NCI-H226 (cell line): ENCODE results near the gene RIN3.

Experiments used
- DNase-seq: peaks from one replicate; pipeline ENCODE4 v3.0.0-alpha.2; 2015

RIN3 gene

DNA sequence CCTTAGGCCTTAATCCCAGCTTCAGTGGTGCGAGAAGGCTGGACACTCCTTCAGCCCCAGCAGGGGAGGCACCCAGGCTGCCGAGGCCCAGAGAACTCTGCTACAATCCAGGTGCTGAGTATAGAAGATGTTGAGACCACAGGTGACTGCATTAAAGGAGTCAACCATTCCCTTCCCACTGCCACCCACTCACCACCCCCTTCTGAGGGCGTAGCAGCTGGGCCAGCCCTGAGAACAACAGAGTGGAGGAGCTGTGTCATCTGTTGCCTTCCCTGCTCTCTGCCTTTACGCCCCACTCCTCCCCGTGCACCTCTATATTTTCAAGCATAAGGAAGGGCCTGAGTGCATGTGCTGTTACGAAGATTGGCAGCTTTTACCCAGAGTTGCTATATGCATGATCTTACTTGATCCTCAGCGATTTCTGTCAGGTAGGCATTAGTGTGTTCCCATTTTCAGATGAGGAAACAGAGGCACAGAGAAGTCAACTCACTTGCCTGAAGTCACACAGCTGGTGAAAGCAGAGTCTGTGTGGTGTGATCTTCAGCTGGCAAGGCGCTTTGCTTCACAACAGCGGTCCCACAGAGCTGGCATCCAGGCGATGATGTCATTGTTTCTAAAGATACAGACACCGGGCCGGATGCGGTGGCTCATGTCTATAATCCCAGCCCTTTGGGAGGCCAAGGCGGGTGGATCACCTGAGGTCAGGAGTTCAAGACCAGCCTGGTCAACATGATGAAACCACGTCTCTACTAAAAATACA lies 46.7 kb downstream of the RIN3 start:
- DNase-seq: no peak

DNA sequence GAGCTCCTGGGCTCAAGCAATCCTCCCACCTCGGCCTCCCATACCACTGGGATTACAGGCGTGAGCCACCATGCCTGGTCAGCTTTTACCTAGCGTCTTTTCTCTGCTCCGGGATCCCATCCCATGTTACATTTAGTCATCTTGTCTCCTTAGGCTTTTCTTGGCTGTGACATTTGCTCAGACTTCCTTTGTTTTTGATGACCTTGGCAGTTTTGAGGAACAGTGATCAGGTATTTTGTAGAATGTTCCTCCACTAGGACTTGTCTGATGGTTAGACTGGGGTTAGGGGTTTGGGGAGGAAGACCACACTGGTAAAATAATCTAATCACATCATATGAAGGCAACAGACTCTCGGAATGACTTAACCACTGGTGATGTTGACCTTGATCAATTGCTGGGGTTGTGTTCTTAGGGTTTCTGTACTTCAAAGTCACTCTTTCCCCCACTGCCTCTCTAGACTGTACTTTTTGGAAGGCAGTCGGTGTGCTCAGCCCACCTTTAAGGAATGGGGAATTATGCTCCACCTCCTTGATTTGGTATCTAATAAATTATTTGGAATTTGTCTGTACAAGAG lies 48.4 kb downstream of the RIN3 start:
- DNase-seq: no peak

DNA sequence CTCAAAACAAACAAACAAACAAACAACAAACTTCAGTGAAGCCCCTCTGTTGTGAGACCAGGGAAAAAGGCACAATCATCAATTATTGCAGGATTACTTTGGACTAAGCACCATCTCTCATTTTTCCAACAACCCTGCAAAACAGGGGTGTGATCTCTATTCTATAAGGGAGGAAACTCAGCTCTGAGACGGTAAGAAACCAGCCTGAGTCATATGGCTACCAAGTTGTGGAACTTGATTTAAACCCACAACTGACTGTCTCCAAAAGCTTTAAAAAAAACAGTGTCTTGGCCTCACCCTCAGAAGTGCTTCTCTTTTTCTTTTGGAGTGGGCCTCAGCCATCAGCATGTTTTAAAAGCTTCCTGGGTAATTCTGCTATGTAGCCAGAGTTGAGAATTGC lies 49.8 kb downstream of the RIN3 start:
- no peak for DNase-seq

DNA sequence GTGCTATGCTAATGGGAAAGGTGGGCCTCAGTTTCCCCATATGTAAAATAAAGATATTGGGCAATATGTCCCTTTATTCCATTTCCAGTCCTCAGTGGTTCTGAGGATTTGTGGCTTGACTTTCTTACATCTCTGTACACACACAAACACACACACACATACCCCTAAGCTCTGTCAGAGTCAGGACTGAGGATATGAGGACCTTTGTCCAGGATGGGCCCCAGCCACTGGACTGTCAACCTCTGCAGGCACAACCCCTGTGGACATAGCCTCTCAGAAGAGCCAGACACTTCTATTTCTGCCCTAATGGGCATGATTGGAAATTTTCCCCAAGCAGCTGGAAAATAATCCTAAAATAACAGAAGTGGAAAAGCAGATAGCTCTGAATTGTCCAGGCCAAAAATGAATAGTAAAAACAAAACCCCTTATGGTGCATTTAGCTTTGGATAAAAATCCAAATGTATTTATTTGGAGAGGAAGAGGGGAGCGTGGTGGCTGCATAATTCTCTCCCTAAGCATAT lies 50.2 kb downstream of the RIN3 start:
- no peak for DNase-seq

GRCh38 chr14:92564344-92565039 lies 50.9 kb downstream of the RIN3 start:
- DNase-seq: no peak

DNA sequence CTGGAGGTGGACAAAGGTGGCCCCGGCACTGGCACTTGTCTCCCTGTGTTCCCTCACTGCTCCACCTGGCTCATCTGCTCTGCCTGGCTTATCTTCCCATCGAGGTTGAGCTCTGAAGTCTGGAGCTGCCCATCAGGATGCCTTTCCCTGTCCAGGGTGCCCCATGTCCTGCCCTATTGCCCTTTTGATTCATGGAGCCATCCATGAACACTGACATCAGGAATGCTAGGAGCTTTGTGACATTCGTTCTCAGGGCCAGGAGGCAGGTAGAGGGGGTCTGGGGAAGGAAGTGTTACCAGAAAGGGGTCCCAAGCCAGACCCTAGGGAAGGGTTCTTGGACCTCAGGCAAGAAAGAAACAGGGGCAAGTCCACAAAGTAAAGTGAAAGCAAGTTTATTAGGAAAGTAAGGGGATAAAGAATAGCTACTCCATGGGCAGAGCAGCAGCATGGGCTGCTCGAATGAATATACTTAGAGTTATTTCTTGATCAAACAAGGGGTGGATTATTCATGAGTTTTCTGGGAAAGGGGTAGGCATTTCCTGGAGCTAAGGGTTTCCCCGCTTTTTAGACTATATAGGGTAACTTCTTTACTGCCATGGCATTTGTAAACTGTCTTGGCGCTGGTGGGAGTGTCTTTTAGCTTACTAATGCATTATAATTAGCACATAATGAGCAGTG lies 51.6 kb downstream of the RIN3 start:
- no peak for DNase-seq

DNA sequence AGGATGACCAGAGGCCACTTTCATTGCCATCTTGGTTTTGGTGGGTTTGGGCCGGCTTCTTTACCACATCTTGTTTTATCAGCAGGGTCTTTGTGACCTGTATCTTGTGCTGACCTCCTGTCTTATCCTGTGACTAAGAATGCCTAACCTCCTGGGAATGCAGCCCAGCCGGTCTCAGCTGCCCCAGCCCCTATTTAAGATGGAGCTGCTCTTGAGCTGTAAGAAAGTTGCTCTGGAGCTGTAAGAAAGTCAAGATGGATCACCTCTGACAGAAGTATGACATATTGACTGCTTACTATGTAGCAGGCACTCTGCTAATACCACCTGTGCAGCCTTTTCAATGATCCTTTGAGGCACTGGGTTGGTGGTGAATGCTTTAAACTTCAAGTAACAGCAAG lies 52.1 kb downstream of the RIN3 start:
- no peak for DNase-seq

- no peak for DNase-seq
Measured at GRCh38 chr14:92567173-92567725, 53.7 kb downstream of the RIN3 start.

GRCh38 chr14:92568621-92569479 lies 55.3 kb downstream of the RIN3 start:
- peak; percentile 2 for DNase-seq

GRCh38 chr14:92570674-92571262 lies 57.2 kb downstream of the RIN3 start:
- no peak for DNase-seq

- no peak for DNase-seq
Measured at GRCh38 chr14:92572050-92572449, 58.5 kb downstream of the RIN3 start.

DNA sequence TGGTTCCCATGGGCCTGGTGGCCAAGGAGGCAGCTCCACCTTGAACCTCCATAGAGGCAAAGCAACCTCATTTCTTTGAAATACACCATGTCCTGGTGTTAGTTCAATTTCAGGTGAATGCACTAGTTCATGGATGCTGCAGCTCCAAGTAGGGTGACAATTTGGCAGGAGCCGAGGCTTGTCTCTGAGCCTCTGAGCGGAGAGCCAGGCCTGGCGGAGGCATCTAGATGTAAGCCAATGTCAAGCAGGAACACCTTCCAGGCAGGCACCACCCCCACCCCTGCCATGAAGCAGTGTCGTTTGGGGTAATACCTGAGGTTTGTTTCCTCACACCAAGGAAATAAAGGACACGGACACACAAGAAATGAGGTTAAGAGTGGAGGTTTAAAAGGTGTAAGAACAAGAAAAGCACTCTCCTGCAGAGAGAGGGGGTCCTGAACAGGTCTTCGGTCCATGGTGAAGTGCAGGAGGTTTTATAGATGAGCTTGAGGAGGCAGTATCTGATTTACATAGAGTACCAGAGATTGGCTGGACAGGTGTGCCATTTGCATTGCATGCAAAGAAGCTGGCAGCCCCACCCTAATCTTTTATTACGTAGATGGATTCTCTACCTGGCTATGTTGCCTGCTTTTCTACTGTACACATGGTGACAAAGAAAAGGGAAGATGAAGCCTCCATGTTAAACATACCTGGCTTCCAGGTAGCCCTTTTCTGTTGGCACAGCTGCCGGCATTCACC lies 60.3 kb downstream of the RIN3 start:
- DNase-seq: no peak

DNA sequence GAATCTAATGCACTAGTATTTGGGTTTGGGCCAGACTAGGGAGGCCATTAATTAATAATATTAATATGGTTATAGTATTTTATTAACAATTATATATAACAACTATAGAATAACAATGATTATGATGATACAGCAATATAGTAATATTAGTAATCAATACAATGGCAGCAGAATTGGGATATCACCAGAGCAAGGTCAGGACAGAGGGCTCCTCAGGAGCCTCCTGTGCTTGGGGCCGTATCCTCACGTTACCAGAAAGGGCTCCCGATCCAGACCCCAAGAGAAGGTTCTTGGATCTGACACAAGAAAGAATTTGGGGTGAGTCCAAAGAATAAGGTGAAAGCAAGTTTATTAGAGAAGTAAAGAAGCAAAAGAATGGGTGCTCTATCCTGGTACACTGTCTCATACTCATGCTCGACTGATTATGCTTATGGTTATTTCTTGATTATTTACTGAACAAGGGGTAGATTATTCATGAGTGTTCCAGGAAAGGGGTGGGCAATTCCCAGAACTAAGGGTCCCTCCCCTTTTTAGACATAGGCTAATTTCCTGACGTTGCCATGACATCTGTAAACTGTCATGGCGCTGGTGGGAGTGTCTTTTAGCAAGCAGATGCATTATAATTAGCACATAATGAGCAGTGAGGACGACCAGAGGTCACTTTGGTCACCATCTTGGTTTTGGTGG lies 61.6 kb downstream of the RIN3 start:
- DNase-seq: no peak

- DNase-seq: no peak
Measured at GRCh38 chr14:92575748-92576303, 62.2 kb downstream of the RIN3 start.

GRCh38 chr14:92577321-92577742 lies 63.8 kb downstream of the RIN3 start:
- no peak for DNase-seq

DNA sequence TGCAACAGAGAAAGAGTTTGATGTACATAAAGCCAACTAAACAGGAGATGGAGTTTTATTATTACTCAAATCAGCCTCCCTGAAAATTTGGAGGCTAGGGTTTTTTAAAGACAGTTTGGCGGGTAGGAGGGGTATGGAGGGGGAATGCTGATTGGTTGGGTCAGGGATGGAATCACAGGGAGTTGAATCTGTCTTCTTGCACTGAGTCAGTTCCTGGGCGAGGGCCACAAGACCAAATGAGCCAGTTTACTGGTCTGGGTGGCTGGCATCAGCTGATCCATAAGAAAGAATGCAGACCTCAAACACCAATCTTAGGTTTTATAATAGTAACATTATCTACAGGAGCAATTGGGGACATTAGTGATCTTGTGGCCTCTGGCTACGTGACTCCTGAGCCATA lies 64.9 kb downstream of the RIN3 start:
- DNase-seq: peak; percentile 68

- no peak for DNase-seq
Measured at GRCh38 chr14:92579244-92579936, 65.8 kb downstream of the RIN3 start.

GRCh38 chr14:92581206-92581605 lies 67.6 kb downstream of the RIN3 start:
- no peak for DNase-seq

DNA sequence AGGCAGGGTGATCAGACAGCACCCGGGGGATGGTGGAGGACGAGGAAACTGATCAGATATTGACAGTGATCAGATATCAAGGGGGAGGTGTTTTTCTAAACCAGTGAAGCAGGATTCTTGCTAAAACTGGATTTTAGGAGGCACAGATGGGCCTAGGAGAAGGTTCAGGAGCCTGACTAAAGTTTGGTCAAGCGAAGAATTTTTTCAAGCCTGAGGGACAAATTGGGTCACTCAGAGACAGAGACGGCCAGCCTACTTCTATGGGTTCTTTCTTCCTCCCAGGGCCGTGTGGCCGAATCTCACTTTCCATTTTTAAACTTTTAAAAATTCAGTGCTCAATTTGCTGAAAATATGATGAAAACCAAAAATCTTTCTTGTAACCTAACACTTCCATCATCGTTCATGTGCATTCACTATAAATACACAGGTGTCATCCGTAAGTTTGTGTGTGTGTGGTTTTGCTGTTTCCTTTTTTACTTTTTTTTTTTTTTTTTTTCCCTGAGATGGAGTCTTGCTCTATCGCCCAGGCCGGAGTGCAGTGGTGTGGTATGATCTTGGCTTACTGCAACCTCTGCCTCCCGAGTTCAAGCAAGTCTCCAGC lies 68.5 kb downstream of the RIN3 start:
- no peak for DNase-seq
